Adrenal gland (tissue), 5 donors: ENCODE measurements around the gene EXOC3.

Source experiments
- POLR2A ChIP-seq, 2 donors: fragments of 450-650 bp; IDR thresholded peaks; one replicate each; pipeline ENCODE4 v1.6.1; 2017; ENCODE audit warnings: antibody characterized with exemption in 2 of 2, mild to moderate bottlenecking in 2 of 2, moderate library complexity in 1 of 2
- TF ChIP-seq, protein P1 (sequence below), 6 experiments: fragments of 450-650 bp in 4 of 6; fragments of 200-600 bp in 2 of 6; sonication (generic) in 1 of 6; IDR thresholded peaks; 1 replicate in 5 of 6; 2 replicates in 1 of 6; pipeline versions ENCODE4 v1.5.1 to v1.8.0; 2016 to 2021; ENCODE audit warnings: antibody characterized with exemption in 6 of 6, mild to moderate bottlenecking in 2 of 6, moderate library complexity in 1 of 6
- donor health status: DM: no; HTN: no; CAD: no.

DNA sequence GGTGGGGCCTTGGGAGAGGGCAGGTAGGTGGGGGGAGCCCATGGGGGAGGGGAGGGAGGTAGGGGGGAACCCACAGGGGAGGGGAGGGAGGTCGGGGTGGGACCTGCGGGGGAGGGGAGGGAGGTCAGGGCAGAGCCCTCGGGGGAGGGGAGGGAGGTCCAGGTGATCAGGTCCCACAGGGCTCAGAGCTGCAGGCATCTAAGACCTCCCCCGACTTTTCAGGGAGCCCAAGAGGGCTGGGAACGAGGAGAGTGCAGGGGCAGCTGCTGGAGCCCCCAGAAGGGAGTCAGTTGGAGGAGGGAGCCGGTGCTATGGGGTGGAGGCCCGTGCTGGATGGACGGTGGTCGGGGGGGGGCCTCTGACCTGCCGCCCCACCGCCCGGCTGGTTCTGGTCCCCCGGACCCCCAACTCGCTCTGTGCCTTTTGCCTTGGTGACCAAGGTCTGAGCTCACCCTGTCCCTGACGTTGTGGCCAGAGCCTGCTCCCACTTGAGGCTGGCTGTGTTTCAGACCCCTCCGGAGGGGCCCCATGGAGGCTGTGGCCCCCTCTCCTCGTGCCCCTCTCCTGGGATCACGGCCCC is 49.4 kb downstream of the EXOC3 start:
- TF ChIP-seq, protein P1, sequence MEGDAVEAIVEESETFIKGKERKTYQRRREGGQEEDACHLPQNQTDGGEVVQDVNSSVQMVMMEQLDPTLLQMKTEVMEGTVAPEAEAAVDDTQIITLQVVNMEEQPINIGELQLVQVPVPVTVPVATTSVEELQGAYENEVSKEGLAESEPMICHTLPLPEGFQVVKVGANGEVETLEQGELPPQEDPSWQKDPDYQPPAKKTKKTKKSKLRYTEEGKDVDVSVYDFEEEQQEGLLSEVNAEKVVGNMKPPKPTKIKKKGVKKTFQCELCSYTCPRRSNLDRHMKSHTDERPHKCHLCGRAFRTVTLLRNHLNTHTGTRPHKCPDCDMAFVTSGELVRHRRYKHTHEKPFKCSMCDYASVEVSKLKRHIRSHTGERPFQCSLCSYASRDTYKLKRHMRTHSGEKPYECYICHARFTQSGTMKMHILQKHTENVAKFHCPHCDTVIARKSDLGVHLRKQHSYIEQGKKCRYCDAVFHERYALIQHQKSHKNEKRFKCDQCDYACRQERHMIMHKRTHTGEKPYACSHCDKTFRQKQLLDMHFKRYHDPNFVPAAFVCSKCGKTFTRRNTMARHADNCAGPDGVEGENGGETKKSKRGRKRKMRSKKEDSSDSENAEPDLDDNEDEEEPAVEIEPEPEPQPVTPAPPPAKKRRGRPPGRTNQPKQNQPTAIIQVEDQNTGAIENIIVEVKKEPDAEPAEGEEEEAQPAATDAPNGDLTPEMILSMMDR (IDR thresholded peaks at IDR 0.05), result no peak
- no peak for TF ChIP-seq POLR2A (IDR thresholded peaks at IDR 0.05)
